NCI-H460 (cell line): Measurements from ENCODE around the gene KISS1. TPM values are rescaled to one million over a fixed set of nuclear protein-coding genes. Genes with fewer than 3 reads are reported as not detected.

Source experiments
- DNase-seq: peaks from one replicate; pipeline ENCODE4 v3.0.0-alpha.2; 2016; ENCODE audit warnings: low read depth; ENCODE audit errors: extremely low read depth
- total RNA-seq: library from RNA; depleted of rRNA; stranded (reverse); fragments of >200 nt; shearing (Covaris generic); gene quantifications from 2 replicates; pipeline ENCODE4 v1.2.3, GENCODE V29; 2014

KISS1 gene
- total RNA-seq, 1 experiment from 2014 or later, result not detected

DNA sequence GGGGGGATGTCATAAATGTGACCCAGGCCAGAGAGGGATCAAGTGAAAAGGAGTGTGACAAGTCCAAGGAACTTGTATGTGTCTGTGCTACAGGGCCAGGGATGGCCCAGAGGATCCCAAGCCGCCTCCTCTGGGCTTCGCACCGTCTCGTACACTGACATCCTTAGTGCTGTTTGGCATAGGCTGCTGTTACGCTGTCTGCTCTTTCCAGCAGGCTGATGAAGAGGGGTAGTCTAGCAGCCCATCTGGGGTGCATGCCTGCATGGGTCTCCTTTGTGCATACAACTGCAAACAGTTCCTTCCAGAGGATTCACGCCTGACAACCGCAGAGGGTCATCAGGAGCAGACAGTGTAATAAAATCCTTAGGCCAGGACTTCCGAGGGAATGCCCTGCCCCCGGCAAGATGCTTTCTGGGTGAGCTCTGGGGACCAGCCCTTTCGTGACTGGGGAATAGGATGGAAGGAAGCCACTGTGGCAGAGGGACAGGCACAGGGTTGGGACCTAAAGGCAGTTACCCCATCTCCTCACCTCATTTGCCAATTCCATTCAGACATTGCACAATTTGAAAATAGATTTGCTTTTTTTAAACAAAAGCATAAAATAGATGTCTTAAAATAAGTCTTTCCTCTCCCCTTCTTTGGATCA lies 23.8 kb upstream of the KISS1 start:
- no peak for DNase-seq

DNA sequence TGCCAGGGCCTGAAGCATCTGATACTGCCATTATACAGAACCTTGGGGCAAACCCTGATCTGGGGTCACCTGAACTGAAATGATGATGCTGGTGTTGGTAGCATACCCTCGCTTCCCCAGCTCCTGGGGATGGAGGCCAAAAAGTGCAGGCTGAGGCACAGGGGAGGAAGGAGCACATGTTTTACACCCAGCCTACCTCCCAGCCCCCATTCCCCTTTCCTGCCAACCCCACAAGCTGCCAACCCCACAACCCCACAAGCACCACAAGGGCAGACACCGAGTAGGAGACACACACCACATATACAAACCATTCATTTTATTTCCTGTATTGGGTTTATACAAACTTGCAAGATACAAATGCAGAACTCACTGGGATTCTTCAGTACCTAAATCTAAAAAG lies 22.3 kb upstream of the KISS1 start:
- DNase-seq, result no peak

DNA sequence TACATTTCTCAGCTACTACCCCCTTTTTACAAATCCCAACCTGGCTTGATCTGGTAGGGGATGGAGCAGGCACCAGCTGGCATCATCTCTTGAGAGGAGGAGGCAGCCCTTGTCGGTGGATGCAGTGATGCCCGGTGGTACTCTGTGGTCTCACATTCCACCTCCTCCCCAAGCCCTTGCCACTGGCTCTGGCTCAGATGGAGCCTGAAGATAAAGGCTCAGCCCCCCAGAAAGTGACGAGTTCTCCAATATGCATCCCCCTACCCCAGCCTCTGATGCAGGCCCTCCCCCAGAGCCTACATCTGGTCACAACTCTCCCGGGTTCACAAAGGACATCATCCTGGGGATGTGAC lies 21.3 kb upstream of the KISS1 start:
- no peak for DNase-seq

DNA sequence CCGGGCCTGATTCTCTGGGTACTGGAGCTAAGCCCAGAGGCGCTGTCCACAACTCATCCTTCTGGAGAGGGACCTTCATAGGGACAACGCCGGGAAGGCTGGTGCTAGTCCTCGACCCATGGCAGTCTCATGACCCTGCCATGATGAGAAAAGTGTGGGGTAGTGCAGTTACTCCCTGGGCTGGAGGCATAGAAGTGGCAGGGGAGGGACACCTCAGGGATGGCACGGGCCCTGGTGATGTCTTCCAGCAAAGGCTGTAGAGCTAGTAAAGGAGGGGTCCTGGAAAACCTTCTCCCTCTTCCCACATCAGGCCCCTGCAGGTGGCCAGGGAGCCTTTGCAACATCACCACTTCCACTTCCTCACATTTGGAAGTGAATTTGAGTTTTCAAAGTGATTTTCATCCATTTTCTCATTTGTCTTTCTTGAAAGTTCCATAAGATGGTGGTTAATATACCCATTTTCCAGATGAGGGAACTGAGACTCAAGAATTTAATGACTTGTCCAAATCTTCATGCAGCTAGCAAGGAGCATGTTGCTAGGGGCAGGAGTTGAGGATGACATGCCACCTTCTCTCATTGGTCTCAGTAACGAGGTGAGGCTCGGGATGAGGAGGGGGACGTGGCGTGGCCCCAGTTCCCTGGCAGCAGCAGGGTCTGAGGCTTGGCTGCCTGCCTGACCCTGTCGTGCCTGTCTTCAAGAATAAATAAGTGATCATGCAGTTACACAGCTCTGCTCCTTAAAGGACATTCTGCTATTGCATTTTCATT lies 20.8 kb upstream of the KISS1 start:
- DNase-seq, result no peak

DNA sequence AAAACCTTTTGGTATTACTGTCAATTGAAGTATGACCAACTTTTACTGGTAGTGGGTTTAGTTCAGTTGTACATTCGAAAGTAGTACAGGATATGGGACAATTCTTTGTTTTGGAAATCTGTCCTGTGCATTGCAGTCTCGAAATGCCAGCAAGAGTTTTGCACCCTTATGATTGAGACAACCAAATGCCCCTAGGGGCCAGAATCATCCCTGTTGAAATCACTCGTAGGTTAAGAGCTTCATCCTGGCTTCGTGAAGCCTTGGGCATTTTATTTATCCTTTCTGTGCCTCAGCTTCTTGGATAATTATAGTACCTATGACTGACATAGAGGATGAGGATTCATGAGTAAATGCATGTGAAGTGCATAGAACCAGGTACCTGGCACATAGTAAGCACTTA lies 19.9 kb upstream of the KISS1 start:
- DNase-seq, result no peak

DNA sequence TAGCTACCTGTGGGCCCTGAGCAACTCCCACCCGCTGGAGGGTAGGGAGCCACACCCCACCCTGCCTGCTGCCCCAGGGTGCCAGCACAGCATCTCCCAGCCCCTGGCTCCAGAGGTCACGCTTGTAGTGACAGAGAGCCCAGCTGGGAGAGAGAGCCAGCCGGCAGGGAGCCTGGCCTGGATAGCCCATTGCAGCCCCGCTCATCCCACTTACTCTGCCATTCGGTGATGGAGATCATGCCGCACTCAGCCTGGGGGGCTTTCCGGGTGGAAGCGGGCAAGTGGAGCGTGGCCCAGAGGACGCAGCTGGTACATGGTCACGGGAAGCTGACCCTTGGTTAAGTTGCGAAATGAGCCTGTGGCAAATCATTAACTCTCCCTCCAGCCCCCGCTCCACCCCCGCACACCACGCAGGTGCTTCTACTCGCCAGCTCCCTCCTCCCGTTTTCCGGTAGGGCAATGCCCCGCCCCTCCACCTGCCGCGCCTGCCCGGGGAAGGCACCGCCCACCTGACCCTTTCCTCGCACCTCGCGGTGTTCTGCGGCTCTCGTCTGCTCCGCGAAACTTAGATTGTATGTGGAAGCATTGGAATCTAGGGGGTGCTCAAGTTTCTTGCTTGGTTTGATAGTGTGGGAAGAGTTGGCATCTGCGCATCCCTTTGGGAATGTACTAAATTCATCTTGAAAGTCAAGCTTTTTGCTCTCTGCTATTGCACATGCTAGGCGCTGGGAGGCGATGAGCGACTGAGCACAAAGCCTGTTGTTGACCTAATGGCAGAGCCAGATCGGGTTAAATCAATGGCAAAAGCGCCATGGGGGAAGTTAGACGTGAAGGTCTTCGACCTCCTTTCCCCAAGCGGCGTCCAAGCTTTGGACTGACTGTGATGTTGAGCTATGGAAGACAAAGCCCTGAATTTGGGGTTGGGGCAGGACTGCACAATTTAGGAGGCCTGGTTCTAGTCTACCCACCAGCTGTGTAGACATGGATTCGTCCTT lies 17.7 kb upstream of the KISS1 start, which contains the start of gene GOLT1A:
TSS of gene GOLT1A (minus strand) at position 321 of the 995 bp plus-strand sequence. CDS start at position 239, 82 bp downstream.
- DNase-seq, result peak; percentile 71

DNA sequence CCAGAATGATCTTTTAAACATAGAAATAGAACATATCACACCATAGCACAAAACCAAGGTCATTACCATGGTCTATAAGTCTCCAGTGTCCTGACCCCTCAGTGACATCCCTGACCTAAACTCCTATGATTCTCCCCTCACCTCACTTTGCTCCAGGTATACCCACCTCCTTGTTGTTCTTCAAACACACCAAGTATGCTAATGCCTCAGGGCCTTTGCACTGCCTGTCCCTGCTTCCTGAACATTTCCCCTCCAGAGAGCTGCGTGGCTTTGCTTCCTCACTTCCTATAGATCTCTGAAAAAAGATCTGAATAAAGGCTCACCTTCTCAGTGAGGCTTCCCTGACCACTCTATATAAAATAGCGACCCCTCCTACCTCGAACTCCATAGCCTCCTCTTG lies 16.4 kb upstream of the KISS1 start:
- DNase-seq, result no peak

DNA sequence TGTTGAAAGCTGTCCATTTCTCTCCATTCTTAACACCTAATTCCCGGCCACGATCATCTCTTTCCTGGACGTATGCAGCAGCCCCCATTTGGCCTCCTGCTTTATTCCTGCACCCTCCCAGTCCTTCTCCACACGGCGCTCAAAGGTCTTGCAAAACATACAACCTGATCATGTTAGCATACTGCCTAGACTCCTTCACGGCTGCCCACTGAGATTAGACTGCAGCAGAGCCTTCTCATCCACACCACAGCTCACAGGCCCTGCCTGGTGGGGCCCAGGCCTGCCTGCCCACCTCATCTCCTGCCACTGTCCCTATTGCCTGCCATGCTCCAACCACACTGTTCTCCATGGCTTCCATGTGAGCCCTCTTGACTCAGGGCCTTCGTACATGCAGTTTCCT lies 14.8 kb upstream of the KISS1 start:
- DNase-seq, result no peak

DNA sequence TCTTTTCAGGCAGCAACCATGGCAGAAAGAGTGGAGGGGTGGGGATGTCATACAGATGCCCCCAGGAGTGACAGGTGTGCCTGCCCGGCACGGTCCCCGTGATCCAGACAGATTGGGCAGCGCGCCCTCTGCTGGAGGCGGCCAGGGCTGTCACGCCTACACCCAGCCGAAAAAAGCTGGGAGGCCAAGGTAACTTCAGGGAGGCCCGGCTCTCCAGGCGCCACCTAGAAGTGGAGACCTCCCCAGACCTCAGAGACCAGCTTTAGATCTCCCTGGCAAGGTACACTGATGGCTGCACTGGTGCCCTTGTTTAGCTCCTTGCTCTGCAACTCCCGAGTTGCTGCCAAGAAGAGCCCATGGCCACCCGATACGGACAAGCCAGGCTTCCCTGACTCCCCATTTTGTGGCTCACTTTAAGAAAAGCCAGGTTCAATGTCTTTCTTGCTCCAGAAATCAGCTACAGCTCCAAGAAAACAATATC lies 10.9 kb upstream of the KISS1 start:
- DNase-seq, result peak; percentile 34

DNA sequence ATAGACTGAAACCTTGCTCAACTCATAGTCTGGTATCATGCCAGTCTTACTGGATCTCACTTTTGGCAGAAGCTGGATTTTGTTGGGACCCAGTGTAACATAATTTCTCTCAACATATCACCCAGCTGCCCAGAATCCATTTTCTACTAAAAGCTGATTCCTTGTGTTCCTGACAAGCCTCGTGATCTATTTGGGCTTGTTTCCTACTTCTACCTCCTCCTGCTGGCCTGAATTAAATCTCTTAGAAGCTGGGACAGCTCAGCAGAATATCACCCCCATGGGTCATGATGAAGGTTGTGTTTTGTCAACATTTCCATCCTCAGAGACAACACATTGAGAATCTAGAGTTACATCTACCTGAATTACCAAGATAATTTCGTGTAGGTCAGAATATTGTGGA lies 9.8 kb upstream of the KISS1 start:
- DNase-seq, result no peak

DNA sequence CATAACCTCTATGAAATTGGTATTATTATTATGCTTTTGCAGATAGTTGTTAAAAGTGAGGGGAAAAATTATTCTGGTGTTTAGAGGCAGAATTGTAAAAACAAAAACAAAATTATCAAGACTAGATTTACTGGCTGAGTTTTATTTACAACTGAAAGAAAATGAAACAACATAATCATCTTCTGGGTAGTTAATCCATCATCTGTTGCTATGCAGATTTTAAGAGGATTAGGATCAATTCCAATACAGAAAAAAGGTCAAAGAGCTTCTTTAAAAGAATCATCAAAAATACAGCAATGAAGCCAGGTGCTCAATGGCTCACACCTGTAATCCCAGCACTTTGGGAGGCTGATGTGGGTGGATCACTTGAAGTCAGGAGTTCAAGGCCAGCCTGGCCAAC lies 9.2 kb upstream of the KISS1 start:
- no peak for DNase-seq

DNA sequence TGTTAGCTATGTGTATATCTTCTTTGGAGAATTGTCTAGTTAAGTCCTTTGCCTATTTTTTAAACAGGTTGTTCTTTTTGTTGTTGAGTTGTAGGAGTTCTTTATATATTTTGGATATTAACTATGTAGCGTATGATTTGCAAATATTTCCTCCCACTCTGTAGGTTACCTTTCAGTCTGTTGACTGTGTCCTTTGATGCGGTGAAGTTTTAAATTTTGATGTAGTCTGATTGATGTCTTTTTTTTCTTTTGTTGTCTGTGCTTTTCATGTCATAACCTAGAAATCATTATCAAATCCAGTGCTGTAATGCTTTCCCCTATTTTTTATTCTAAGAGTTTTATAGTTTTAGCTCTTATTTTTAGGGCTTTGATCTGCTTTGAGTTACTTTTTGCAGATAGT lies 8.7 kb upstream of the KISS1 start:
- no peak for DNase-seq

DNA sequence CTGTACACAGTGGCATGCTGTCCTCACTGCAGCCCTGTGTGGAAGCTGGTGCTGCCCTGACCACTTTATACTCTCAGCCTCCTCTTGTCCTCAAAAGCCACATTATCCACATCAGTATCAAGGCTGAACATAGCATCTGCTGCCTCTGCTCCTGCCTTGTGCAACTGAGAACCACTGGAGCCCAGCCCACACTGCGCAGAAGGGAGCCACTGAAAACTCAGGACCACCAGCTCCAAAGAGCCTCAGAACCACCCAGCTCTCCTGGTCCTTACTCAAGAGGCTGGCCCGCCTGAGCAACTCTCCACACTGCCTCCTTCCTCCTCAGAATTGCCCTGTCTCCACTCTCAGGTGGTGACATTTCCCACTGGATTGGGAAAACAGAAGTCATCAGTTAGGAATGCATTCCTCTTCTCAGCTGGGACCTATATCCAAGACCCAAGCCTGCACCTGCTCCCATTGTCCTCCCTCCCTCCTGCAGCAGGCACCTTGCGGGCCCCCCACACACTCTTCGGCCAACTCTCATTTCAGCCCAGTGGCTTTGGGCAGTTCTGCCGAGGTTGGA lies 7.0 kb upstream of the KISS1 start:
- DNase-seq, result no peak

DNA sequence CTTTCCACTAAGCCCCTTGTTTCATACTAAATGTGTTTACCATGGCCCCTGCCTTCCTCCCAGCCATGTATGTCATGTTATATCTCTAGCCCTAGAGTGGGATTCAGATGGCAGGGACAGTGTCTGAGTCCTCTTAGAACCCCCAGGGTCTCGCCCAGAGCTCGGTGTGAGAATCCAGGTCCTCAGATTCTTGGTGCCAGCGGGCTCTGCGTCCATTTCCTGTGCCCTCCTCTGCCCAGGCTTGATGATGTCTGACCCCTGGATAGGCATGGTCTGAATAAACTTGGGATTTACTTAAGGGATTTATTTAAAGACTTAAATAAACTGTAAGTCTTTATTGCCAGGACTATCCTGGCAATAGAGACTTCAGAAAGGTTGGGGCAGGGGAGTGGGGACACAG lies 6.2 kb upstream of the KISS1 start:
- DNase-seq, result no peak

DNA sequence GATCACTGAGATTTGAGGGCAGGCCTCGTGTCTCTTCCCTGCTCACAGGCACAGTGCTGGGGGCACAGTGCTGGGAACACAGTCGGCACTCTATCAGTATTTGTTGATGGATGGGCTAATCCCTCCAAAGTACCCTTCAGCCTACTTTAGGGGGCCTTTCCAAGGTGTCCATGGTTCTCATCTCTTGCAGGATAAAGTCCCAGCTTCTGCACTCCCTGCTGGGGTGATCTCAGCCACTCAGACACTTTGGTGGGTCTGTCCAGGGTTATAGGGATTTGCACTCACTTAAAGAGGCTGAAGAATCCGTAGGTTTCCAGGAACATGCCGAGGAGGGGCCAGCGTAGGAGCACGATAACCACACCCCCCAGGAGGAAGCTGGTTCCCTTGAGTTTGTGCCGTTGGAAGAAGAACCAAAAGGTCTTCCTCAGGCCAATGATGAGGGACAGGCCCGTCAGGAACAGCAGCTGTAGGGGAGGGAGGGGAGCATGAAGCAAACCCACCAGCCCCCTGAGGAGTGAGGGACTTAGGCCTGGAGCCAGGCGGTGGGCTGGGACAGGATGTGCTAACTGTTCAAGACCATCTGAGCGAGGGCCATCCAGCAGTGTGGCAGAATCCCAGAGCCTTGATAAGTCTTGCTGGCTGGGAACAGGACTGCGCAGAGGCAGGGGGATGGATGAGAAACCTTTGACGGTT lies 5.2 kb upstream of the KISS1 start:
- DNase-seq, result no peak

DNA sequence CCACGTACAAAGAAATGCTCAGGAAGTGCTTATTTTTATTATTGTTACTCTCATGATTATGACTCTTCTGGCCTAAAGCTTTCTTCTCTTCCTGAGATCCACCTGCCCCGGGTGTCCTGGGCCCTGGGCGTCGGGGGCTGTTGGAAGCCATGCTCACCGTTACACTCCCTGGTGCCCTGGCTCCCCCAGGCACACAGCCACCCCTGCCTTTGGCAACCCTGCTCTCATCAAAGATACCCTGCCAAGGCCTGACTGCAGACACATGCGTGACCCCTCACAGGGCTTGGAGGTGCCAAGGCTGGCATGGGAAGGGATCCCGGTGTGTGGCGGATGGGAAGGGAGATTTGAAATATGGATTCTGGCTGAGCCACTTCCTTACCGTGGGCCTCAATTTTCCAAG lies 3.3 kb upstream of the KISS1 start:
- DNase-seq, result no peak

DNA sequence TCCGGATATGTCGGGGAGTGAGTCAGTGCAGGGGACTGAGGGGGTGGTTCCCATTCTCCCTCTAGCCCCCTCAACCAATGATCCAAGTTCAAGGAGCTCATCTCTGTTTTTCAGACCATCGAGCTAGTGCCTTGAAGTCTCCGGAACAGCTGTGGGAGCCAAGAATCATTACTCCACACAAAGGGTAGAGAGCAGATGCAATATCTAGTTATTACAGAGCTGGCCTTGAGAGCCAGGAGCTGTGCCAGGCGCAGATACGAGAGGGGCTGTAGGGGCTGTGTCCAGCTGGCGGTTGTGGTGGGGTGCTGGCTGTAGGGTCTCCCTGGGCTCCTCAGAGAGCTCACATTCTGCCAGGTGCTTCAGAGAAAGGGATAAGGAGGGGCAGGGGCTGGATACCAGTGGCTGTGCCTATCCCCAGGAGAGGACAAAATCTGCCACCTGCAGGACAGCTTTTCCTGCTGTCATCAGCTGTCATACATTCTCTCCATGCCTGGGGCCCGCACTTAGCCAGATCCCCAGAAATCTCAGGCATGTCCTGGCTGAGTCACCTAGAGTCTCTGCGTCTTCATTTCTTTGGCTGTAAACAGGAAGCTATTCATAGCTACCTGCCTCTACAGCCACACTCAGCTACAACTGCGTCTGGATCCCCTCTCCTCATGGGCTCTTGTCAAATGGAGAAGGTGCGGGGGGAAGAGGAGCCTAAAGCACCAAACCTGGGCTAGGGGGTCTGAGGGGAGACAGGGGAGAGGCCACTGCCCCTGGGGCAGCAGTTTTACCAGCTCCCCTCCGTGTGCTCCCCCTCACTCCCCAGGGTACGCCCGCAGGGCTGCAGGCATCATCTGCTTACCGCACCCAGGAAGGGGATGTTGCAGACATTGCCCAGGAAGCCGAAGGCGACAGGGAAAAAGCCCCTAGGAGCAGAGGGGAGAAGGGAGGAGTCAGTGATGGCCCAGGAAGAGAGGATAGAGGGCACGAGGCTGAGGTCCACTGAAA lies 2.4 kb upstream of the KISS1 start:
- DNase-seq, result no peak

DNA sequence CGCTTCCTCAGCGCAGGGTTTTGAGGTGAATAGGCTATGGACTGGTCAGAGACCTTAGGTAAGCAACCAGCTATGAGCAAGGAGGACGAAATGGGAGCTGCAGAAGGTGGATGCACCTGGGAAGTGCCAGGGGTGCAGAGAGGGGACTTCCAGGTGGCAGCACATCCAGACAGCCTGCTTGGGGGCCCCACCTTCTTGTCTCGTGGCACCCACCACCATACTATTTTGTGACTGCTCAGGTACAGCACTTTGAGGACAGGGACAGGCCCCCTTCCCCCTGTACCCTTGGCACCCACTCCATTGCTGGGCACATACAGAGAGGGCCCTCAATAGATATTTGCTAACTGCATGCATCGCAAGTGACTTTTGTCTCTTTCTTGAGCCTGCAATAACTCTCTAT lies 777 bp upstream of the KISS1 start:
- no peak for DNase-seq

DNA sequence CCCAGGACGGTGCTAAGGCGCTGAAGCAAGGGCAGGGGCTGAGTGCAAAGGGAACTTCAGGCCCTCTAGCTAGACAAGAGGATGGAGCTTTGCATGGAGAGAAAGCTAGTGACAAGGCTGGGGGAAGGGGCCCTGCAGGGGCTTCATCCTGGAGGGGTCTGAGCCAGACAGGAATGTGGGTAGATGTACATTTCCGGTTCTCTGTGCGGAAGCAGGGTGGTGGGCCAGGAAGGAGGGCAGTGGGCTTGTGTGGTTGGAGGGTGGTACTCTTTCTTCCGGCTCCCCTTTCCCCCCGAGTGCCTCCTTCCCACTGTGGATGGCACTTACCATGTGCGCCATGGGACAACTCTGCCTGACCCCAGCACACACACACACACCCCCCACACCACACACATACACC lies 1.5 kb downstream of the KISS1 start:
- DNase-seq, result no peak
